Endodermal cell (in vitro differentiated cells): ENCODE measurements around the gene KIF26B. TPM values are rescaled to one million over a fixed set of nuclear protein-coding genes. Genes with fewer than 3 reads are reported as not detected.

Experiments used
- DNase-seq: peaks from one replicate; pipeline ENCODE4 v3.0.0-alpha.2; 2017
- H3K27ac ChIP-seq: 2 replicates; pipeline ENCODE4 v1.5.1; 2013; ENCODE audit warnings: mild to moderate bottlenecking, low read depth, low read length, moderate library complexity
- H3K27me3 ChIP-seq: 2 replicates; pipeline ENCODE4 v1.6.1; 2013; ENCODE audit warnings: mild to moderate bottlenecking, low read length, moderate library complexity; ENCODE audit not compliant: insufficient read depth, control insufficient read depth, poor library complexity, severe bottlenecking
- H3K36me3 ChIP-seq: 2 replicates; pipeline ENCODE4 v1.7.0; 2013; ENCODE audit warnings: mild to moderate bottlenecking, low read length, moderate library complexity; ENCODE audit not compliant: control insufficient read depth, insufficient read depth
- H3K4me1 ChIP-seq: one replicate; pipeline ENCODE4 v1.7.0; 2013; ENCODE audit warnings: low read length; ENCODE audit not compliant: control insufficient read depth, insufficient read depth
- H3K4me3 ChIP-seq: 2 replicates; pipeline ENCODE4 v1.5.1; 2013; ENCODE audit warnings: mild to moderate bottlenecking, low read length, moderate library complexity
- H3K9ac ChIP-seq: 2 replicates; pipeline ENCODE4 v1.6.1; 2013; ENCODE audit warnings: mild to moderate bottlenecking, low read length, moderate library complexity; ENCODE audit not compliant: poor library complexity, severe bottlenecking; ENCODE audit errors: extremely low read depth
- H3K9me3 ChIP-seq: 2 replicates; pipeline ENCODE4 v1.6.1; 2013; ENCODE audit warnings: mild to moderate bottlenecking, low read length, moderate library complexity; ENCODE audit not compliant: control insufficient read depth
- H3K27ac Mint-ChIP-seq: 2 replicates; pipeline ENCODE4 v1.8.0; 2020; ENCODE audit warnings: mixed read lengths
- H3K27me3 Mint-ChIP-seq: 2 replicates; pipeline ENCODE4 v1.8.0; 2021; ENCODE audit warnings: mild to moderate bottlenecking, mixed read lengths; ENCODE audit not compliant: insufficient read depth
- H3K36me3 Mint-ChIP-seq: 2 replicates; pipeline ENCODE4 v1.8.0; 2020; ENCODE audit warnings: low read depth, mixed read lengths
- H3K4me1 Mint-ChIP-seq: 2 replicates; pipeline ENCODE4 v1.8.0; 2020; ENCODE audit warnings: mixed read lengths
- H3K4me3 Mint-ChIP-seq: 2 replicates; pipeline ENCODE4 v1.8.0; 2020; ENCODE audit warnings: mild to moderate bottlenecking, moderate library complexity, mixed read lengths
- H3K9me3 Mint-ChIP-seq: 2 replicates; pipeline ENCODE4 v1.8.0; 2020; ENCODE audit warnings: mild to moderate bottlenecking, mixed read lengths
- WGBS, 2 experiments: methylation state at CpG; one replicate each; pipeline versions ENCODE4 v1.1.5 to v1.1.7; 2013; ENCODE audit warnings: missing lambda C conversion rate in 2 of 2, mixed read lengths in 1 of 2; ENCODE audit not compliant: insufficient coverage in 1 of 2, insufficient read length in 1 of 2; 5-methylcytosine and 5-hydroxymethylcytosine counted together
- total RNA-seq, 2 donors: library from RNA; stranded (reverse); fragmentation: NEBNext Ultra II Directional in 1 of 2; extraction: Animal tissue kit (Norgen Biotek cat#: 25700) in 1 of 2; gene quantifications; 2 replicates in 1 of 2; 3 replicates in 1 of 2; pipeline ENCODE4 v1.2.1, GENCODE V29; 2021
- TF ChIP-seq, protein P1 (sequence below): fragments of 200-600 bp; sonication (generic); conservative IDR thresholded peaks from 2 replicates; pipeline ENCODE4 v1.5.0; 2021; ENCODE audit warnings: antibody characterized with exemption, mild to moderate bottlenecking

The KIF26B gene
- total RNA-seq, 2 donors from 2014 or later = 12.3 to 21.0 TPM

DNA sequence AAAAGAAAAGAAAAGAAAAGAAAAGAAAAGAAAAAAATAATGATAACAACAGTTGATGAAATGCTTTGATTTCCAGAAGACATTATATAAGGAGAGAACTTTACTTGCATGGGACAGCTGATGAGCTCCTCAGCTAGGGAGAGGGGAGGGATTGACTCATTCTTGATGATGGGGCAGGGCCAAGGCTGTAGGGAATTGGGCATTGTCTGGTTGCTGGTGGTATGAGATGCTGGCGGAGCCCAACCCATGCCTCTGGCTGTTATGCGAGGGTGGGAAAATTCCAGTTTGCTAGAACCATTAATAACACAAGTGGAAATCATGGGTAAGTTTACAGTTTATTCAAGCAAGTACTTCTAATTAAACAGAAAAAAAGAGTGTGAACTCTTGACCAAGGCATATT is 36.0 kb upstream of the KIF26B start:
- Mint-ChIP-seq H3K27ac (no peak overlapping the region), H3K4me3 (no peak overlapping the region), H3K27me3 (no peaks in the 10 kb centered on the region), H3K4me1 (no peaks in the 10 kb centered on the region), H3K36me3 (peaks cover 3% of the 10 kb centered on the region), H3K9me3 (no peaks in the 10 kb centered on the region)
- no peaks in the 10 kb centered on the region for H3K36me3 ChIP-seq
- TF ChIP-seq, protein P1, sequence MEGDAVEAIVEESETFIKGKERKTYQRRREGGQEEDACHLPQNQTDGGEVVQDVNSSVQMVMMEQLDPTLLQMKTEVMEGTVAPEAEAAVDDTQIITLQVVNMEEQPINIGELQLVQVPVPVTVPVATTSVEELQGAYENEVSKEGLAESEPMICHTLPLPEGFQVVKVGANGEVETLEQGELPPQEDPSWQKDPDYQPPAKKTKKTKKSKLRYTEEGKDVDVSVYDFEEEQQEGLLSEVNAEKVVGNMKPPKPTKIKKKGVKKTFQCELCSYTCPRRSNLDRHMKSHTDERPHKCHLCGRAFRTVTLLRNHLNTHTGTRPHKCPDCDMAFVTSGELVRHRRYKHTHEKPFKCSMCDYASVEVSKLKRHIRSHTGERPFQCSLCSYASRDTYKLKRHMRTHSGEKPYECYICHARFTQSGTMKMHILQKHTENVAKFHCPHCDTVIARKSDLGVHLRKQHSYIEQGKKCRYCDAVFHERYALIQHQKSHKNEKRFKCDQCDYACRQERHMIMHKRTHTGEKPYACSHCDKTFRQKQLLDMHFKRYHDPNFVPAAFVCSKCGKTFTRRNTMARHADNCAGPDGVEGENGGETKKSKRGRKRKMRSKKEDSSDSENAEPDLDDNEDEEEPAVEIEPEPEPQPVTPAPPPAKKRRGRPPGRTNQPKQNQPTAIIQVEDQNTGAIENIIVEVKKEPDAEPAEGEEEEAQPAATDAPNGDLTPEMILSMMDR = no peak
- H3K9me3 ChIP-seq = no peaks in the 10 kb centered on the region
- no peak overlapping the region for H3K27ac ChIP-seq
- 96% methylated on average over 2 of the region's 2 CpGs; no CpG with 5 or more reads in 1 of the 2 experiments for WGBS, 2 experiments
- H3K9ac ChIP-seq = no peak overlapping the region
- no peaks in the 10 kb centered on the region for H3K27me3 ChIP-seq
- no peak for DNase-seq
- H3K4me3 ChIP-seq = no peak overlapping the region
- H3K4me1 ChIP-seq = no peaks in the 10 kb centered on the region

DNA sequence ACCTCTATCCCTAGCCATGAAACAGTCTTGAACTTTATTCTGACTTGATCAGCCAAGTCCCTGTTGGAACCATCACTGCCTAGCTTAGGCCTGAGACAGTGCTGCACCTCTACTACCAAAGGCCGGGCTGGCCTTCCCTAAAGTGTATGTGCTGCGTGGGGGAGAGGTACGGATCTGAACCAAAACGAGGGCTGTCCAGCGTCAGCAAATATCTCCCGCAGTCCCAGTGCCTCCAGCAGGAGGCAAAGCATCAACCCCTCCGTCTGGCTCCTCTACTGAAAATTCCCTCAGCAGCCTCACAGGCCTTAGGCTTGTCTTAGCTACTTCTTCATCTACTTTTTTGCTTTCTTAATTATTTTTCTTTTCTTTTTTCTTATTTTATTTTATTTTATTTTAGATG is 33.3 kb upstream of the KIF26B start:
- Histone ChIP-seq H3K27me3 (no peaks in the 10 kb centered on the region), H3K4me3 (no peak overlapping the region), H3K27ac (no peak overlapping the region), H3K9me3 (no peaks in the 10 kb centered on the region), H3K9ac (no peak overlapping the region), H3K4me1 (no peaks in the 10 kb centered on the region), H3K36me3 (no peaks in the 10 kb centered on the region)
- Mint-ChIP-seq H3K36me3 (peaks cover 10% of the 10 kb centered on the region), H3K4me3 (no peak overlapping the region), H3K9me3 (no peaks in the 10 kb centered on the region), H3K27me3 (no peaks in the 10 kb centered on the region), H3K27ac (no peak overlapping the region), H3K4me1 (peaks cover 4% of the 10 kb centered on the region)
- WGBS, 2 experiments = 81 to 90% methylated on average over 6 to 7 of the region's 7 CpGs
- no peak for DNase-seq
- TF ChIP-seq, protein P1 = peak; percentile 65

DNA sequence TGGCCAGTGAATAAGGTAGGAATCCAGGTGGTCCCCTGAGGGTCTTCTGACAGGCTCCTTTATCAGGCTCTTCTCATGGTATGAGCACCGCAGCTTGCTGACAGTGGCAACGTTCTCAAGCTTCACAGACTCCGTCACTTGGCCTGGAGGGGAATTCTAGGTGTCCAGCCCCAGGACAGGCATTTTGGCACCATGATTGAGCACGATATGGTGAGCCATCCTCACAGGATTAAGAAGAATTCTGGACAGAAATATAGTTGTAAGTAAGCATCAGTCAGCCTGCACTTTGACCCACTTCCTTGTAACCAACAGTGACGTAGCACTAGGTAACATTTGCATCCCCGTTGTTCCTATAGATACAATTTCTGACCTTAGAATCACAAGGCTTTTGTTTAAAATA is 30.5 kb upstream of the KIF26B start:
- Mint-ChIP-seq H3K9me3 (no peaks in the 10 kb centered on the region), H3K4me3 (no peak overlapping the region), H3K36me3 (peaks cover 10% of the 10 kb centered on the region), H3K27me3 (no peaks in the 10 kb centered on the region), H3K27ac (no peak overlapping the region), H3K4me1 (peaks cover 7% of the 10 kb centered on the region)
- TF ChIP-seq, protein P1 = no peak
- Histone ChIP-seq H3K27me3 (no peaks in the 10 kb centered on the region), H3K9me3 (no peaks in the 10 kb centered on the region), H3K36me3 (no peaks in the 10 kb centered on the region), H3K27ac (no peak overlapping the region), H3K4me3 (no peak overlapping the region), H3K9ac (no peak overlapping the region), H3K4me1 (no peaks in the 10 kb centered on the region)
- no peak for DNase-seq
- whole genome bisulfite sequencing, 2 experiments = 94% methylated on average over 5 to 6 of the region's 6 CpGs
